K562 (cell line): ENCODE data around the gene PRSS38. TPM values are rescaled to one million over a fixed set of nuclear protein-coding genes. Genes with fewer than 3 reads are reported as not detected.

Experiments used
- ATAC-seq: fragments of 200-7000 bp; cut with Tn5 transposase; 3 replicates; pipeline ENCODE4 v1.9.1; 2020; ENCODE audit warnings: moderate library complexity
- BruUV-seq: library from RNA; stranded (reverse); fragments of 400-500 nt; replicated peaks from 2 replicates; lab custom pipeline; 2021; lab: Mats Ljungman, UMichigan
- CTCF ChIA-PET: fragments of 300-600 bp; formaldehyde crosslinking; extraction: SDS; loops from one replicate; lab custom pipeline; 2021; ENCODE audit warnings: low intra/inter-chr PET ratio; lab: Yijun Ruan, JAX
- POLR2A ChIA-PET: fragments of 300-600, 350-650 bp; sonication (Branson Sonifier 250); formaldehyde crosslinking; extraction: SDS; loops from one replicate; lab custom pipeline; 2021; ENCODE audit warnings: antibody characterized with exemption, inconsistent platforms; lab: Yijun Ruan, JAX
- DNase-seq, 4 experiments: peaks; one replicate each; pipeline versions ENCODE4 v3.0.0 to v3.0.0-alpha.2; 2011 to 2018; ENCODE audit warnings: low spot score in 3 of 4, mixed read lengths in 3 of 4; ENCODE audit errors: extremely low read depth in 1 of 4
- FAIRE-seq: peaks from 2 replicates; lab custom pipeline; 2011; peaks lifted over from hg19 to GRCh38; lab: Jason Lieb, UNC
- H2AFZ ChIP-seq: 2 replicates; pipeline ENCODE4 v1.6.0; 2011; ENCODE audit warnings: low read depth, low read length, control low read depth, inconsistent platforms
- H3K27ac ChIP-seq: fragments of 200-600 bp; 3 replicates; pipeline ENCODE4 v1.8.0; 2011; ENCODE audit warnings: low read depth, mild to moderate bottlenecking, control low read depth, inconsistent platforms, low read length, moderate library complexity, mixed read lengths; ENCODE audit errors: extremely low read depth
- H3K27me3 ChIP-seq, 2 experiments: fragments of 300-600 bp in 1 of 2; 2 replicates in 1 of 2; 3 replicates in 1 of 2; pipeline versions ENCODE4 v1.6.0 to v1.8.0; 2011; ENCODE audit warnings: inconsistent platforms in 2 of 2, low read length in 2 of 2, mild to moderate bottlenecking in 1 of 2, mixed read lengths in 1 of 2, moderate library complexity in 1 of 2; ENCODE audit not compliant: control insufficient read depth in 2 of 2, insufficient read depth in 2 of 2
- H3K36me3 ChIP-seq: fragments of 300-600 bp; 3 replicates; pipeline ENCODE4 v1.8.0; 2011; ENCODE audit warnings: mild to moderate bottlenecking, low read length, inconsistent platforms; ENCODE audit not compliant: control insufficient read depth, insufficient read depth
- H3K4me1 ChIP-seq, 2 experiments: fragments of 200-600 bp in 1 of 2; replicated peaks in 1 of 2; 2 replicates in 1 of 2; 3 replicates in 1 of 2; pipeline versions ENCODE4 v1.5.1 to v1.8.0; 2011; ENCODE audit warnings: inconsistent platforms in 2 of 2, low read length in 2 of 2, mild to moderate bottlenecking in 1 of 2, mixed read lengths in 1 of 2, moderate library complexity in 1 of 2; ENCODE audit not compliant: control insufficient read depth in 2 of 2, insufficient read depth in 2 of 2
- H3K4me2 ChIP-seq: 2 replicates; pipeline ENCODE4 v1.6.1; 2011; ENCODE audit warnings: low read length, control low read depth, inconsistent platforms, mixed read lengths; ENCODE audit not compliant: insufficient read depth
- H3K4me3 ChIP-seq: fragments of 200-600 bp; sonication (generic), shearing (Covaris generic); 2 replicates; pipeline ENCODE4 v1.5.1; 2016; ENCODE audit warnings: control low read depth, inconsistent platforms
- H3K79me2 ChIP-seq: fragments of 200-600 bp; 3 replicates; pipeline ENCODE4 v1.8.0; 2011; ENCODE audit warnings: low read length, inconsistent platforms; ENCODE audit not compliant: control insufficient read depth, insufficient read depth
- H3K9ac ChIP-seq, 2 experiments: 2 replicates each; pipeline versions ENCODE4 v1.6.0 to v1.6.1; 2011; ENCODE audit warnings: low read depth in 2 of 2, low read length in 2 of 2, control low read depth in 1 of 2, inconsistent platforms in 1 of 2, mild to moderate bottlenecking in 1 of 2, mixed read lengths in 1 of 2; ENCODE audit not compliant: insufficient read depth in 1 of 2
- H3K9me1 ChIP-seq: one replicate; pipeline ENCODE4 v1.6.0; 2011; ENCODE audit warnings: inconsistent platforms, mild to moderate bottlenecking, low read length, moderate library complexity; ENCODE audit not compliant: control insufficient read depth, insufficient read depth
- H3K9me3 ChIP-seq: replicated peaks from 2 replicates; pipeline ENCODE4 v1.5.1; 2011; ENCODE audit warnings: low read depth, low read length, inconsistent platforms; ENCODE audit not compliant: control insufficient read depth, insufficient read depth
- H4K20me1 ChIP-seq: replicated peaks from 2 replicates; pipeline ENCODE4 v1.6.1; 2011; ENCODE audit warnings: low read length, inconsistent platforms, mixed read lengths; ENCODE audit not compliant: control insufficient read depth, insufficient read depth
- CTBP1 ChIP-seq: fragments of 450-650 bp; IDR thresholded peaks from 2 replicates; pipeline ENCODE4 v1.6.1; 2016; ENCODE audit warnings: borderline replicate concordance
- EHMT2 ChIP-seq: fragments of 450-650 bp; IDR thresholded peaks from 2 replicates; pipeline ENCODE4 v1.6.1; 2018; ENCODE audit warnings: antibody characterized with exemption
- JUNB ChIP-seq: fragments of 450-650 bp; formaldehyde crosslinking; conservative IDR thresholded peaks from 2 replicates; pipeline ENCODE4 v1.4.0; 2020; ENCODE audit warnings: mild to moderate bottlenecking
- KDM2B ChIP-seq: fragments of 250-450 bp; sonication (Bioruptor Pico); IDR thresholded peaks from 2 replicates; pipeline ENCODE4 v1.8.0; 2021; ENCODE audit warnings: mild to moderate bottlenecking, moderate library complexity
- MAX ChIP-seq: sonication (generic); formaldehyde crosslinking; IDR thresholded peaks from 2 replicates; pipeline ENCODE4 v1.9.0; 2022; ENCODE audit warnings: mild to moderate bottlenecking, missing genetic modification reagents
- MYNN ChIP-seq, 2 experiments: sonication (generic); formaldehyde crosslinking in 1 of 2; IDR thresholded peaks; 2 replicates each; pipeline versions ENCODE4 v1.5.0 to v1.6.1; 2016 to 2020; ENCODE audit warnings: antibody characterized with exemption in 1 of 2, missing genetic modification reagents in 1 of 2
- POLR2G ChIP-seq: fragments of 200-400 bp; formaldehyde crosslinking; IDR thresholded peaks from 2 replicates; pipeline ENCODE4 v1.6.1; 2017; ENCODE audit warnings: low read depth, mild to moderate bottlenecking, antibody characterized with exemption, low read length, moderate library complexity
- PRMT5 ChIP-seq: sonication (generic); formaldehyde crosslinking; IDR thresholded peaks from 2 replicates; pipeline ENCODE4 v1.5.0; 2020; ENCODE audit warnings: missing genetic modification reagents
- SP1 ChIP-seq: sonication (generic); formaldehyde crosslinking; IDR thresholded peaks from 2 replicates; pipeline ENCODE4 v1.8.1; 2022; ENCODE audit warnings: mild to moderate bottlenecking, missing genetic modification reagents
- ZBTB1 ChIP-seq: sonication (generic); formaldehyde crosslinking; IDR thresholded peaks from 2 replicates; pipeline ENCODE4 v1.8.1; 2023; ENCODE audit warnings: missing genetic modification reagents, low read depth, mild to moderate bottlenecking, borderline replicate concordance
- ZNF561 ChIP-seq: fragments of 450-650 bp; formaldehyde crosslinking; conservative IDR thresholded peaks from 2 replicates; pipeline ENCODE4 v1.4.0; 2020; ENCODE audit warnings: mild to moderate bottlenecking, moderate library complexity
- ZSCAN32 ChIP-seq: fragments of 450-650 bp; formaldehyde crosslinking; IDR thresholded peaks from 2 replicates; pipeline ENCODE4 v1.4.0; 2020; ENCODE audit warnings: mild to moderate bottlenecking, moderate library complexity
- WGBS: fragments of 100-300 bp; shearing (Covaris generic); methylation state at CpG from one replicate; pipeline ENCODE4 v1.1.6; 2016; ENCODE audit warnings: low coverage, mixed read lengths; ENCODE audit not compliant: insufficient coverage; ENCODE audit errors: missing lambda C conversion rate; 5-methylcytosine and 5-hydroxymethylcytosine counted together
- in situ Hi-C: fragments of 300-500 bp; cut with MboI; formaldehyde crosslinking; loops from 4 replicates; pipeline ENCODE4 v1.15.0; 2018; ENCODE audit warnings: inconsistent platforms, mixed read lengths
- intact Hi-C: fragments of 100-400 bp; cut with micrococcal nuclease; formaldehyde crosslinking; loops from 2 replicates; pipeline ENCODE4 v1.14.2; 2022
- polyA plus RNA-seq, 8 experiments: library from polyadenylated mRNA; depleted of rRNA in 4 of 8; stranded (reverse) in 5 of 8; unstranded in 3 of 8; fragments of >200 nt; fragmentation: Nextera tagmentation in 2 of 8; fragmentation: Illumina TruSeq in 1 of 8; extraction: Ambion mirVana in 2 of 8; extraction: Trizol in 1 of 8; gene quantifications; 2 replicates each; pipeline versions ENCODE4 v1.2.1 to v1.2.3, GENCODE V29; 2011 to 2014; ENCODE audit warnings: inconsistent platforms in 1 of 8, missing spikeins in 1 of 8
- total RNA-seq, 7 experiments: library from RNA; depleted of rRNA in 6 of 7; stranded (reverse); fragments of >200 nt in 6 of 7; fragmentation: Illumina TruSeq in 2 of 7; extraction: Trizol in 2 of 7; gene quantifications; 2 replicates each; pipeline versions ENCODE4 v1.2.1 to v1.2.3, GENCODE V29; 2011 to 2021; ENCODE audit warnings: low replicate concordance in 1 of 7
- TF ChIP-seq, protein P1 (sequence below): sonication (generic); formaldehyde crosslinking; IDR thresholded peaks from 2 replicates; pipeline ENCODE4 v1.9.0; 2022; ENCODE audit warnings: mild to moderate bottlenecking, missing genetic modification reagents
- TF ChIP-seq, protein P2 (sequence below): fragments of 450-650 bp; conservative IDR thresholded peaks from 2 replicates; pipeline ENCODE4 v1.6.1; 2016; ENCODE audit warnings: missing genetic modification characterization, low read depth, mild to moderate bottlenecking, control low read depth, missing compliant biosample characterization

Gene PRSS38
- total and polyA plus RNA-seq, 9 of the 15 experiments (the other 6 are each of a cell fraction or from before 2014, with no cell fraction given) = 0.09 to 0.14 TPM; not detected in 7

DNA sequence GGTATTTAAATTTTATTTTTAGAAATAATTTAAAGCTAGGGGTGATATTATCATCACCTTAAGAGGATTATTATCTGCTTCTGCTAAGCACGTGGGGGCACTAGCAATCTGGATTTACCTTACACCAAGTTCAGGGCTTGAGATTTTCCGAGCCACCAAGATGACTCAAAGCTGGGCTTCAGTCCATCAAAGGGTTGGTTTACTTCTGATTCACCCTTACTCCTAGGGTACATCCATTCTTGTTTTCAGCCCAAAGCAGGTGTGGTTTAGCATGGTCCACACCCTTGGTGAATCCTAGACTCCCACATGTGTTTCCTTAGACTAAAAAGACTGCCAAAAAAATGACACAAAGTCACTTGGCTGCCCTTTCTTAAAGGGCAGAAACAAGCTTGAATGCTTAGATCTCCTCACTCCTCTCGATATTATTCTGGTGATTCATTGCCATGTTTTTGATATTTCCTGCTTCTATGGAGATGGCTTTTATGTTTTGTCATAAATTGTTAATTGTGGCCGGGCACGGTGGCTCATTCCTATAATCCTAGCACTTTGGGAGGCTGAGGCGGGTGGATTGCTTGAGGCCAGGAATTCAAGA is 9.8 kb upstream of the PRSS38 start:
- ChIA-PET POLR2A (interaction anchor here (0.6 kb wide), 1 partner anchor 338 kb away, joined by 3 read pairs; no protein-coding TSS in a partner anchor), CTCF (no interaction called here)
- H4K20me1 ChIP-seq = no peaks in the 10 kb centered on the region
- H3K4me3 ChIP-seq = no peak overlapping the region
- no peak overlapping the region for H3K9ac ChIP-seq
- in situ Hi-C loops (no loop called here), intact Hi-C loops (no loop called here)
- H2AFZ ChIP-seq = no peak overlapping the region
- no peaks in the 10 kb centered on the region for H3K79me2 ChIP-seq
- H3K36me3 ChIP-seq = no peaks in the 10 kb centered on the region
- H3K9me1 ChIP-seq = no peaks in the 10 kb centered on the region
- H3K4me1 ChIP-seq = no peaks in the 10 kb centered on the region
- ATAC-seq (no peak), FAIRE-seq (no peak), DNase-seq (no peak)
- no TSS peak for BruUV-seq
- no peak overlapping the region for H3K4me2 ChIP-seq
- under 1% methylated on average over 6 of the region's 6 CpGs for WGBS
- no peaks in the 10 kb centered on the region for H3K9me3 ChIP-seq
- TF ChIP-seq, protein P1, sequence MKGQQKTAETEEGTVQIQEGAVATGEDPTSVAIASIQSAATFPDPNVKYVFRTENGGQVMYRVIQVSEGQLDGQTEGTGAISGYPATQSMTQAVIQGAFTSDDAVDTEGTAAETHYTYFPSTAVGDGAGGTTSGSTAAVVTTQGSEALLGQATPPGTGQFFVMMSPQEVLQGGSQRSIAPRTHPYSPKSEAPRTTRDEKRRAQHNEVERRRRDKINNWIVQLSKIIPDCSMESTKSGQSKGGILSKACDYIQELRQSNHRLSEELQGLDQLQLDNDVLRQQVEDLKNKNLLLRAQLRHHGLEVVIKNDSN (CRISPR knock-in tag) = no peak
- no peak for TF ChIP-seq ZSCAN32 (CRISPR knock-in tag)
- no peak for TF ChIP-seq ZNF561 (CRISPR knock-in tag)
- no peak for TF ChIP-seq MAX
- no peak for TF ChIP-seq ZBTB1 (CRISPR knock-in tag)
- TF ChIP-seq CTBP1 = no peak
- no peak for TF ChIP-seq MYNN (IDR thresholded peaks at IDR 0.05)
- no peak for TF ChIP-seq MYNN (CRISPR knock-in tag; IDR thresholded peaks at IDR 0.05)
- TF ChIP-seq KDM2B (CRISPR knock-in tag) = no peak
- TF ChIP-seq, protein P2, sequence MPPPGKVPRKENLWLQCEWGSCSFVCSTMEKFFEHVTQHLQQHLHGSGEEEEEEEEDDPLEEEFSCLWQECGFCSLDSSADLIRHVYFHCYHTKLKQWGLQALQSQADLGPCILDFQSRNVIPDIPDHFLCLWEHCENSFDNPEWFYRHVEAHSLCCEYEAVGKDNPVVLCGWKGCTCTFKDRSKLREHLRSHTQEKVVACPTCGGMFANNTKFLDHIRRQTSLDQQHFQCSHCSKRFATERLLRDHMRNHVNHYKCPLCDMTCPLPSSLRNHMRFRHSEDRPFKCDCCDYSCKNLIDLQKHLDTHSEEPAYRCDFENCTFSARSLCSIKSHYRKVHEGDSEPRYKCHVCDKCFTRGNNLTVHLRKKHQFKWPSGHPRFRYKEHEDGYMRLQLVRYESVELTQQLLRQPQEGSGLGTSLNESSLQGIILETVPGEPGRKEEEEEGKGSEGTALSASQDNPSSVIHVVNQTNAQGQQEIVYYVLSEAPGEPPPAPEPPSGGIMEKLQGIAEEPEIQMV (tag) = no peak
- no peak for TF ChIP-seq PRMT5 (CRISPR knock-in tag)
- no peak for TF ChIP-seq EHMT2
- no peak for TF ChIP-seq JUNB
- no peak for TF ChIP-seq POLR2G
- no peak for TF ChIP-seq SP1
- H3K27me3 ChIP-seq = no peaks in the 10 kb centered on the region
- no peak overlapping the region for H3K27ac ChIP-seq
